PC-9 (cell line): Measurements from ENCODE around the gene HSPE1. TPM values are rescaled to one million over a fixed set of nuclear protein-coding genes. Genes with fewer than 3 reads are reported as not detected.

Experiments used
- BruUV-seq: library from RNA; stranded (reverse); fragments of 400-500 nt; replicated peaks from 2 replicates; lab custom pipeline; 2021; lab: Mats Ljungman, UMichigan
- CTCF ChIA-PET: fragments of 300-600 bp; sonication (Branson Sonifier 250); formaldehyde crosslinking; loops from one replicate; lab custom pipeline; 2022; ENCODE audit warnings: antibody characterized with exemption; lab: Charles Lee
- POLR2A ChIA-PET: fragments of 300-600 bp; sonication (Branson Sonifier 250); formaldehyde crosslinking; loops from one replicate; lab custom pipeline; 2022; ENCODE audit warnings: antibody characterized with exemption; ENCODE audit not compliant: unreplicated experiment; lab: Charles Lee
- DNase-seq, 2 experiments: peaks; one replicate each; pipeline versions ENCODE4 v3.0.0 to v3.0.0-alpha.2; 2015 to 2022; ENCODE audit warnings: mixed read lengths in 1 of 2
- H2AFZ ChIP-seq: fragments of 200-600 bp; sonication (generic); 2 replicates; pipeline ENCODE4 v1.8.1; 2017; ENCODE audit warnings: antibody characterized with exemption
- H3F3A ChIP-seq: fragments of 200-600 bp; sonication (generic); 2 replicates; pipeline ENCODE4 v1.8.1; 2017; ENCODE audit warnings: antibody characterized with exemption, mild to moderate bottlenecking, low read depth; ENCODE audit not compliant: insufficient read depth
- H3K27ac ChIP-seq: fragments of 200-600 bp; sonication (generic); 2 replicates; pipeline ENCODE4 v1.6.1; 2016; ENCODE audit warnings: mixed run types
- H3K27me3 ChIP-seq: fragments of 200-600 bp; sonication (generic); 2 replicates; pipeline ENCODE4 v1.6.1; 2016; ENCODE audit warnings: low read depth, mixed run types; ENCODE audit not compliant: insufficient read depth
- H3K36me3 ChIP-seq: fragments of 200-600 bp; sonication (generic); 2 replicates; pipeline ENCODE4 v1.6.1; 2016; ENCODE audit warnings: low read depth, mixed run types
- H3K4me1 ChIP-seq: fragments of 200-600 bp; sonication (generic); replicated peaks from 2 replicates; pipeline ENCODE4 v1.6.1; 2016; ENCODE audit warnings: mixed run types; ENCODE audit not compliant: insufficient read depth
- H3K4me2 ChIP-seq: fragments of 200-600 bp; sonication (generic); 2 replicates; pipeline ENCODE4 v1.6.1; 2017; ENCODE audit warnings: mixed run types
- H3K4me3 ChIP-seq: fragments of 200-600 bp; sonication (generic); 2 replicates; pipeline ENCODE4 v1.6.1; 2016; ENCODE audit warnings: mixed run types
- H3K79me2 ChIP-seq: fragments of 200-600 bp; sonication (generic); 2 replicates; pipeline ENCODE4 v1.6.1; 2017; ENCODE audit warnings: low read depth, mixed run types
- H3K9me2 ChIP-seq: fragments of 200-600 bp; sonication (generic); 2 replicates; pipeline ENCODE4 v1.8.1; 2017; ENCODE audit warnings: mild to moderate bottlenecking; ENCODE audit not compliant: insufficient read depth
- H3K9me3 ChIP-seq: fragments of 200-600 bp; sonication (generic); 2 replicates; pipeline ENCODE4 v1.8.1; 2016; ENCODE audit warnings: low read depth; ENCODE audit not compliant: insufficient read depth
- H4K20me1 ChIP-seq: fragments of 200-600 bp; sonication (generic); 2 replicates; pipeline ENCODE4 v1.8.1; 2017; ENCODE audit not compliant: insufficient read depth
- EZH2 ChIP-seq: fragments of 200-600 bp; sonication (generic); IDR thresholded peaks from 2 replicates; pipeline ENCODE4 v1.8.0; 2017; ENCODE audit warnings: antibody characterized with exemption, low read depth
- intact Hi-C: fragments of 100-400 bp; cut with micrococcal nuclease; formaldehyde crosslinking; loops from one replicate; pipeline ENCODE4 v1.10.0; 2022; ENCODE audit not compliant: unreplicated experiment
- total RNA-seq: library from RNA; stranded (reverse); gene quantifications from 2 replicates; pipeline ENCODE4 v1.2.3, GENCODE V29; 2021
- TF ChIP-seq, protein P1 (sequence below): fragments of 200-600 bp; sonication (generic); conservative IDR thresholded peaks from 2 replicates; pipeline ENCODE4 v1.6.1; 2017; ENCODE audit warnings: mixed run types, antibody characterized with exemption, mild to moderate bottlenecking, moderate library complexity

The HSPE1 gene
- total RNA-seq, 1 experiment from 2014 or later = 219 TPM

DNA sequence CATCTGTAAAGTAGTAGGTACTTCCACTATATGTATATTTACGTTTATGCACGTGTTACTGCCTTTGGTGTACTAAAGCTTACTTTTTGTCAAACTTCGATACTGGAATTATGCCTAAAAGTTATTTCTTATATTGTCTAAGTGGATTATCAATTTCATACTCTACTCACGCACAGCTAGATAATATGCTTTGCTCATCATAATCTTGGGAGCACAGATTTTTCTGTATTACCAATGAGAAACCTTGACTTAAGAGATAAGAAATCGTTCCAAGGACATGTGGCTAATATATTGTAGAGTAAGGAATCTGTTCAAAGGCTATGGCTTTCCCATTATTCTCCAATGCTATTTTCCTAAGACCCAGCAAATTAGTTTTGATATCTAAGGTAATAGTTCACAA is 6.5 kb downstream of the HSPE1 start:
- Histone ChIP-seq H3K27me3 (no peaks in the 10 kb centered on the region), H3K27ac (no peak overlapping the region), H3K4me3 (no peak overlapping the region), H3K9me3 (no peaks in the 10 kb centered on the region), H3K4me2 (no peak overlapping the region), H3K9me2 (no peaks in the 10 kb centered on the region), H4K20me1 (peaks cover 16% of the 10 kb centered on the region), H3K36me3 (peaks cover 35% of the 10 kb centered on the region), H3K4me1 (peaks cover 15% of the 10 kb centered on the region; the same call in 1 of the 2 replicates), H3K79me2 (peaks cover 33% of the 10 kb centered on the region), H3F3A (peaks cover 27% of the 10 kb centered on the region; the same call in 1 of the 2 replicates), H2AFZ (no peak overlapping the region)
- ChIA-PET CTCF (no interaction called here), POLR2A (no interaction called here)
- intact Hi-C loops = no loop called here
- BruUV-seq = no TSS peak
- TF ChIP-seq, protein P1, sequence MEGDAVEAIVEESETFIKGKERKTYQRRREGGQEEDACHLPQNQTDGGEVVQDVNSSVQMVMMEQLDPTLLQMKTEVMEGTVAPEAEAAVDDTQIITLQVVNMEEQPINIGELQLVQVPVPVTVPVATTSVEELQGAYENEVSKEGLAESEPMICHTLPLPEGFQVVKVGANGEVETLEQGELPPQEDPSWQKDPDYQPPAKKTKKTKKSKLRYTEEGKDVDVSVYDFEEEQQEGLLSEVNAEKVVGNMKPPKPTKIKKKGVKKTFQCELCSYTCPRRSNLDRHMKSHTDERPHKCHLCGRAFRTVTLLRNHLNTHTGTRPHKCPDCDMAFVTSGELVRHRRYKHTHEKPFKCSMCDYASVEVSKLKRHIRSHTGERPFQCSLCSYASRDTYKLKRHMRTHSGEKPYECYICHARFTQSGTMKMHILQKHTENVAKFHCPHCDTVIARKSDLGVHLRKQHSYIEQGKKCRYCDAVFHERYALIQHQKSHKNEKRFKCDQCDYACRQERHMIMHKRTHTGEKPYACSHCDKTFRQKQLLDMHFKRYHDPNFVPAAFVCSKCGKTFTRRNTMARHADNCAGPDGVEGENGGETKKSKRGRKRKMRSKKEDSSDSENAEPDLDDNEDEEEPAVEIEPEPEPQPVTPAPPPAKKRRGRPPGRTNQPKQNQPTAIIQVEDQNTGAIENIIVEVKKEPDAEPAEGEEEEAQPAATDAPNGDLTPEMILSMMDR = no peak
- TF ChIP-seq EZH2 = no peak
- no peak for DNase-seq

DNA sequence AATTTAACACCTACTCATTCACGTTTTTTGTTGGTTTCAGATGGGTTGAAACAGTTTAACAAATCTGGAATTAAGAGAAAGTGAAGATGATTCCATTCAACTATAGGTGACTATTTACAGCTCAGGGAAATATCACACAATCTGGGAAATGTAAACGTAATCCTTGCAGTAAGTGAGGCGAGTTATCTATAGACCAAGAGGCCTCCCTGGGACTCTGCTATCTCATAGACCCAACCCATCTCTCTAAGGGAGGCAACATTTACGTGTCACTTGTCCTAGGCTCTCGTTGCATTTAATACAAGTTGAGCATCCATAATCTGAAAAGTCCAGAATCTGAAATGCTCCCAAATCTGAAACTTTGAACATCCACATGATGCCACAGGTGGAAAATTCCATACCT is 13.7 kb downstream of the HSPE1 start:
- BruUV-seq = no TSS peak
- CTCF ChIA-PET = no interaction called here

DNA sequence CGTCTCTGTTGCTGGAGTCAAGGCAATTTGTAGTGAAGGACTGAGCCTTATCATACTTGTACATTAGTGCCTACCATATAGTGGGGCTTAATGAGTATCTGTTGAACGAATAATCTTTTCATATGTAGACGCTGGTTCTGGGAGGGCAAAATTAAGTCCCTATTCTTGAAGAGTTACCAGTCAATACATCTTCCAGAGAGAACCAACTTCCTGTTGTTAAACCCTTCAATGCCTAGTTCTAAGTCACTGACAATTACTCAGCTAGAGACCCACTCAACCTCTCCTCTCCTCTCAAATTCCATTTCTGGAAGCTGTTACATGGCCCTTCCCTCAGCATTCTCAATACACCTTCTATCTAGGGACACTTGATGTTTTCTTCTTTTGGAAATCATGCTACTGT is 14.6 kb downstream of the HSPE1 start:
- no peaks in the 10 kb centered on the region for H3K36me3 ChIP-seq
- H3K4me3 ChIP-seq = peak overlapping the region; percentile 95
- H3F3A ChIP-seq = peaks cover 7% of the 10 kb centered on the region; the same call in 1 of the 2 replicates
- H3K4me1 ChIP-seq = peaks cover 24% of the 10 kb centered on the region
- intact Hi-C loops = loop anchor here (1.0 to 5.0 kb wide), 3 partner anchors 14 to 193 kb away; partner anchors contain the start of genes COQ10B, HSPE1 and MARS2
- no peaks in the 10 kb centered on the region for H3K9me2 ChIP-seq
- no peak for DNase-seq
- peak overlapping the region; percentile 83 for H3K4me2 ChIP-seq
- POLR2A ChIA-PET = interaction anchor here (0.7 to 1.2 kb wide), 2 partner anchors 15 to 94 kb away, joined by 4 read pairs; partner anchors contain the start of genes HSPD1 and HSPE1
- peaks cover 21% of the 10 kb centered on the region; the same call in 1 of the 2 replicates for H4K20me1 ChIP-seq
- H2AFZ ChIP-seq = peak overlapping the region; percentile 88
- CTCF ChIA-PET = no interaction called here
- peaks cover 46% of the 10 kb centered on the region for H3K79me2 ChIP-seq
- peak overlapping the region; percentile 40; the same call in 1 of the 2 replicates for H3K27ac ChIP-seq
- TF ChIP-seq, protein P1 = no peak
- no peaks in the 10 kb centered on the region for H3K27me3 ChIP-seq
- no TSS peak for BruUV-seq
- peaks cover 2% of the 10 kb centered on the region; the same call in 1 of the 2 replicates for H3K9me3 ChIP-seq

More for the DNA sequence above, 13.7 kb downstream of the HSPE1 start:
- no peak overlapping the region for H3K4me2 ChIP-seq
- peaks cover 24% of the 10 kb centered on the region for H3K4me1 ChIP-seq
- H3K9me2 ChIP-seq = no peaks in the 10 kb centered on the region
- no peaks in the 10 kb centered on the region for H3K27me3 ChIP-seq
- no peak overlapping the region for H3K4me3 ChIP-seq
- no peaks in the 10 kb centered on the region for H3K36me3 ChIP-seq
- H2AFZ ChIP-seq = no peak overlapping the region
- no peak for DNase-seq
- H3K27ac ChIP-seq = no peak overlapping the region
- peaks cover 7% of the 10 kb centered on the region; the same call in 1 of the 2 replicates for H3F3A ChIP-seq
- H3K79me2 ChIP-seq = peaks cover 38% of the 10 kb centered on the region
- no peak for TF ChIP-seq EZH2
- TF ChIP-seq, protein P1 = no peak
- POLR2A ChIA-PET = no interaction called here
- intact Hi-C loops = no loop called here
- peaks cover 15% of the 10 kb centered on the region; the same call in 1 of the 2 replicates for H4K20me1 ChIP-seq
- H3K9me3 ChIP-seq = peaks cover 2% of the 10 kb centered on the region; the same call in 1 of the 2 replicates
